Measurements from ENCODE around the gene KRTAP9-1. TPM values are rescaled to one million over a fixed set of nuclear protein-coding genes. Genes with fewer than 3 reads are reported as not detected.

Gene KRTAP9-1
- polyA plus RNA-seq, 1 donor from 2014 or later: not detected

DNA sequence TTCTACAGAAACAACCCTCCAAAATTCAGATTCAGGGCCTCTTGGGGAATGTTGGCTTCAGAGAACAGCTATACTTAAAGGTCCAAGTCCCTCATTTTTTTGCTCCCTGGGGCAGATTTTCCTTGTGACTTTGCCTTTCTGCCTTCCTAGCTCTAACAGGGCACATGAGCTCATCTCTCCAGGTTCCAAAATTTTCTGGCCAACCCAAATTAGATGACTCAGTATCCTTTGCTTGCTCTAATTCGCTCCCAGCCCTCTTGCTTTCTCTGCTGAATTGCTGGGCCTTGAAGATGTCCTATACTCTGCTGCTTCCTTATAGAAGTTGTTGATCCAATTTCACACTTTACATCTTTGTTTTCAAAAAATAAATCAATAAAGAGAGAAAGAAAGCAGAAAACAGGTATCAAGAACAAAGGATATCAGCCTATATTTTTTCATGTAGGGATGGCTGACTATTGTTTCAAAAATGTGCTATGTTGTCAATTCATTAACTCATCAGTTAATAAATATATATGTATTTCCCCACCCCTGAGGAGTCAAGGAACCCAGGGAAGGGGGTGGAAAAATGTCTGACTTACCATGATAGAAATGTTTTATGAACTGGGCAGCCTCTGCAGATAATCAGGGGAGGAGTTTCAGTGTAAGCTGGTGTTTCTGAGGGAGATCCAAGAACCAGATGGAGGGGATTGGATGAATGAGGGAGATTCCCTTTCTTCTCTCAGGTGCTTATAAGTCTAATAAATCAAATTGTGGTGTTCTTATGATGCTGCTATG is 10.7 kb upstream of the KRTAP9-1 start:
- TF ChIP-seq, protein P1, sequence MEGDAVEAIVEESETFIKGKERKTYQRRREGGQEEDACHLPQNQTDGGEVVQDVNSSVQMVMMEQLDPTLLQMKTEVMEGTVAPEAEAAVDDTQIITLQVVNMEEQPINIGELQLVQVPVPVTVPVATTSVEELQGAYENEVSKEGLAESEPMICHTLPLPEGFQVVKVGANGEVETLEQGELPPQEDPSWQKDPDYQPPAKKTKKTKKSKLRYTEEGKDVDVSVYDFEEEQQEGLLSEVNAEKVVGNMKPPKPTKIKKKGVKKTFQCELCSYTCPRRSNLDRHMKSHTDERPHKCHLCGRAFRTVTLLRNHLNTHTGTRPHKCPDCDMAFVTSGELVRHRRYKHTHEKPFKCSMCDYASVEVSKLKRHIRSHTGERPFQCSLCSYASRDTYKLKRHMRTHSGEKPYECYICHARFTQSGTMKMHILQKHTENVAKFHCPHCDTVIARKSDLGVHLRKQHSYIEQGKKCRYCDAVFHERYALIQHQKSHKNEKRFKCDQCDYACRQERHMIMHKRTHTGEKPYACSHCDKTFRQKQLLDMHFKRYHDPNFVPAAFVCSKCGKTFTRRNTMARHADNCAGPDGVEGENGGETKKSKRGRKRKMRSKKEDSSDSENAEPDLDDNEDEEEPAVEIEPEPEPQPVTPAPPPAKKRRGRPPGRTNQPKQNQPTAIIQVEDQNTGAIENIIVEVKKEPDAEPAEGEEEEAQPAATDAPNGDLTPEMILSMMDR (IDR thresholded peaks at IDR 0.05; ENCODE audit: poor library complexity, severe bottlenecking): no peak
- H3K36me3 ChIP-seq (ENCODE audit: insufficient read depth, low read length): no peaks in the 10 kb centered on the region

DNA sequence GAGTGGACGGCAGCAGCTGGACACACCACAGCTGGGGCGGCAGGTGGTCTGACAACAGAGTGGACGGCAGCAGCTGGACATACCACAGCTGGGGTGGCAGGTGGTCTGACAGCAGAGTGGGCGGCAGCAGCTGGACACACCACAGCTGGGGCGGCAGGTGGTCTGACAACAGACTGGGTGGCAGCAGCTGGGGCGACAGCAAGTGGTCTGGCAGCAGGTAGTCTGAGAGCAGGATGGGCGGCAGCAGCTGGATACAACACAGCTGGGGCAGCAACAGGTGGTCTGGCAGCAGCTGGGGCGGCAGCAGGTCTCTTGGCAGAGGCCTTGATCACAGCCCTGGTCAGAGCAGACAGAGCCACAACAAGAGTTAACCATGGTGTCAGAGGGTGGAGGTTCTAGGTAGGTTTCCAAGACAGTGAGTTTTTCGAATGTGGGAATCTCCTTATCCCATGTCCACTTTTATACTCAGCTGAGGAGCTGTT is 5.2 kb upstream of the KRTAP9-1 start, which contains the start of gene KRTAP4-1:
KRTAP4-1 (minus strand) TSS at position 432 of the 482 bp plus-strand sequence; CDS start at position 375, 57 bp downstream.
- H3K9me3 ChIP-seq (ENCODE audit: low read length): no peaks in the 10 kb centered on the region
- no peak within 1 kb of the TSS for H3K9ac ChIP-seq (ENCODE audit: low read length)
- no peak within 1 kb of the TSS for H3K4me2 ChIP-seq (ENCODE audit: low read length)
- no peaks in the 10 kb centered on the region for H4K20me1 ChIP-seq (ENCODE audit: insufficient read depth)
- TF ChIP-seq SMC3 (conservative IDR thresholded peaks at IDR 0.05; ENCODE audit: poor library complexity) (no peak), RAD21 (conservative IDR thresholded peaks at IDR 0.05) (no peak), EZH2 (IDR thresholded peaks at IDR 0.05; ENCODE audit: borderline replicate concordance, insufficient read depth, low read length, poor library complexity, severe bottlenecking) (no peak), MXI1 (conservative IDR thresholded peaks at IDR 0.05; ENCODE audit: poor library complexity, severe bottlenecking) (no peak), EP300 (conservative IDR thresholded peaks at IDR 0.05; ENCODE audit: poor library complexity, severe bottlenecking) (no peak), POLR2AphosphoS5 (IDR thresholded peaks at IDR 0.05) (no peak), TAF1 (IDR thresholded peaks at IDR 0.05; ENCODE audit: low read depth) (no peak)
- TF ChIP-seq, protein P1 (IDR thresholded peaks at IDR 0.05; ENCODE audit: poor library complexity, severe bottlenecking): no peak
- TF ChIP-seq, protein P2, sequence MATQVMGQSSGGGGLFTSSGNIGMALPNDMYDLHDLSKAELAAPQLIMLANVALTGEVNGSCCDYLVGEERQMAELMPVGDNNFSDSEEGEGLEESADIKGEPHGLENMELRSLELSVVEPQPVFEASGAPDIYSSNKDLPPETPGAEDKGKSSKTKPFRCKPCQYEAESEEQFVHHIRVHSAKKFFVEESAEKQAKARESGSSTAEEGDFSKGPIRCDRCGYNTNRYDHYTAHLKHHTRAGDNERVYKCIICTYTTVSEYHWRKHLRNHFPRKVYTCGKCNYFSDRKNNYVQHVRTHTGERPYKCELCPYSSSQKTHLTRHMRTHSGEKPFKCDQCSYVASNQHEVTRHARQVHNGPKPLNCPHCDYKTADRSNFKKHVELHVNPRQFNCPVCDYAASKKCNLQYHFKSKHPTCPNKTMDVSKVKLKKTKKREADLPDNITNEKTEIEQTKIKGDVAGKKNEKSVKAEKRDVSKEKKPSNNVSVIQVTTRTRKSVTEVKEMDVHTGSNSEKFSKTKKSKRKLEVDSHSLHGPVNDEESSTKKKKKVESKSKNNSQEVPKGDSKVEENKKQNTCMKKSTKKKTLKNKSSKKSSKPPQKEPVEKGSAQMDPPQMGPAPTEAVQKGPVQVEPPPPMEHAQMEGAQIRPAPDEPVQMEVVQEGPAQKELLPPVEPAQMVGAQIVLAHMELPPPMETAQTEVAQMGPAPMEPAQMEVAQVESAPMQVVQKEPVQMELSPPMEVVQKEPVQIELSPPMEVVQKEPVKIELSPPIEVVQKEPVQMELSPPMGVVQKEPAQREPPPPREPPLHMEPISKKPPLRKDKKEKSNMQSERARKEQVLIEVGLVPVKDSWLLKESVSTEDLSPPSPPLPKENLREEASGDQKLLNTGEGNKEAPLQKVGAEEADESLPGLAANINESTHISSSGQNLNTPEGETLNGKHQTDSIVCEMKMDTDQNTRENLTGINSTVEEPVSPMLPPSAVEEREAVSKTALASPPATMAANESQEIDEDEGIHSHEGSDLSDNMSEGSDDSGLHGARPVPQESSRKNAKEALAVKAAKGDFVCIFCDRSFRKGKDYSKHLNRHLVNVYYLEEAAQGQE (IDR thresholded peaks at IDR 0.05; ENCODE audit: borderline replicate concordance): no peak
- H3F3A ChIP-seq (ENCODE audit: insufficient read depth, low read length, poor library complexity, severe bottlenecking): no peaks in the 10 kb centered on the region
- H3K4me3 ChIP-seq (ENCODE audit: low read length): no peak within 1 kb of the TSS
- H3K79me2 ChIP-seq (replicated peaks; ENCODE audit: insufficient read depth, low read length): no peaks in the 10 kb centered on the region
- H3K36me3 ChIP-seq (ENCODE audit: insufficient read depth, low read length): no peaks in the 10 kb centered on the region
- H2AFZ ChIP-seq (ENCODE audit: low read depth, low read length): no peak within 1 kb of the TSS
- H3K9me2 ChIP-seq (ENCODE audit: insufficient read depth, low read length): no peaks in the 10 kb centered on the region
- no peak within 1 kb of the TSS for H3K27ac ChIP-seq (ENCODE audit: low read length)
- H3K27me3 ChIP-seq (ENCODE audit: insufficient read depth, low read depth, low read length): no peaks in the 10 kb centered on the region

More for the DNA sequence above, 10.7 kb upstream of the KRTAP9-1 start:
- no peak overlapping the region for H3K4me2 ChIP-seq (ENCODE audit: low read length)
- no peak overlapping the region for H2AFZ ChIP-seq (ENCODE audit: low read depth, low read length)
- no peaks in the 10 kb centered on the region for H3F3A ChIP-seq (ENCODE audit: insufficient read depth, low read length, poor library complexity, severe bottlenecking)
- no peaks in the 10 kb centered on the region for H3K27me3 ChIP-seq (ENCODE audit: insufficient read depth, low read depth, low read length)
- no peak overlapping the region for H3K9ac ChIP-seq (ENCODE audit: low read length)
- H4K20me1 ChIP-seq (ENCODE audit: insufficient read depth): no peaks in the 10 kb centered on the region
- no peaks in the 10 kb centered on the region for H3K9me2 ChIP-seq (ENCODE audit: insufficient read depth, low read length)
- no peak overlapping the region for H3K4me3 ChIP-seq (ENCODE audit: low read length)
- no peak overlapping the region for H3K27ac ChIP-seq (ENCODE audit: low read length)
- H3K79me2 ChIP-seq (replicated peaks; ENCODE audit: insufficient read depth, low read length): no peaks in the 10 kb centered on the region
- H3K9me3 ChIP-seq (ENCODE audit: low read length): no peaks in the 10 kb centered on the region
